ENCODE measurements around the gene PHLPP2.
A peak's percentile ranks its signal among the peaks of the same experiment; 100 is the strongest.

PHLPP2 gene

GRCh38 chr16:71628810-71629209 lies 95.7 kb downstream of the PHLPP2 start:
- in situ Hi-C loops (cut with MboI; ENCODE audit: low pct_unique_long_range_greater_than_20kb, low sequenced_read_pairs, unreplicated experiment) = no loop called here
- no peak for DNase-seq (ENCODE audit: low spot score)
- TF ChIP-seq CTCF (IDR thresholded peaks at IDR 0.05; ENCODE audit: extremely low read depth, insufficient read depth, missing control alignments) = no peak

- TF ChIP-seq CTCF (IDR thresholded peaks at IDR 0.05; ENCODE audit: extremely low read depth, insufficient read depth, missing control alignments) = no peak
- no peak for DNase-seq (ENCODE audit: low spot score)
- in situ Hi-C loops (cut with MboI; ENCODE audit: low pct_unique_long_range_greater_than_20kb, low sequenced_read_pairs, unreplicated experiment) = no loop called here
Measured at GRCh38 chr16:71627731-71628181, 96.7 kb downstream of the PHLPP2 start.

GRCh38 chr16:71626858-71627213 lies 97.7 kb downstream of the PHLPP2 start:
- DNase-seq (ENCODE audit: low spot score) = no peak
- in situ Hi-C loops (cut with MboI; ENCODE audit: low pct_unique_long_range_greater_than_20kb, low sequenced_read_pairs, unreplicated experiment) = no loop called here
- no peak for TF ChIP-seq CTCF (IDR thresholded peaks at IDR 0.05; ENCODE audit: extremely low read depth, insufficient read depth, missing control alignments)

- DNase-seq (ENCODE audit: low spot score) = peak; percentile 59
- TF ChIP-seq CTCF (IDR thresholded peaks at IDR 0.05; ENCODE audit: extremely low read depth, insufficient read depth, missing control alignments) = no peak
- in situ Hi-C loops (cut with MboI; ENCODE audit: low pct_unique_long_range_greater_than_20kb, low sequenced_read_pairs, unreplicated experiment) = no loop called here
Measured at GRCh38 chr16:71626018-71626857, 98.3 kb downstream of the PHLPP2 start, which contains the start of gene MARVELD3. Gene MARVELD3 (plus strand): TSS chr16:71626184. CDS start chr16:71626230, 46 bp downstream.

GRCh38 chr16:71625113-71625850 lies 99.2 kb downstream of the PHLPP2 start:
- in situ Hi-C loops (cut with MboI; ENCODE audit: low pct_unique_long_range_greater_than_20kb, low sequenced_read_pairs, unreplicated experiment) = no loop called here
- TF ChIP-seq CTCF (IDR thresholded peaks at IDR 0.05; ENCODE audit: extremely low read depth, insufficient read depth, missing control alignments) = no peak

GRCh38 chr16:71623597-71623996 lies 100.9 kb downstream of the PHLPP2 start:
- no peak for TF ChIP-seq CTCF (IDR thresholded peaks at IDR 0.05; ENCODE audit: extremely low read depth, insufficient read depth, missing control alignments)
- in situ Hi-C loops (cut with MboI; ENCODE audit: low pct_unique_long_range_greater_than_20kb, low sequenced_read_pairs, unreplicated experiment) = loop anchor here (25.0 kb wide), 1 partner anchor 211 kb away; no protein-coding TSS in a partner anchor
- peak; percentile 49 for DNase-seq (ENCODE audit: low spot score)

More at GRCh38 chr16:71625113-71625850, 99.2 kb downstream of the PHLPP2 start:
- DNase-seq (ENCODE audit: low spot score) = no peak

Data from GM13977 (cell line).